D721Med (cell line): ENCODE results near the gene SAMD13.

Experiments
- DNase-seq: peaks from one replicate; pipeline ENCODE4 v3.0.0; 2011; ENCODE audit warnings: low spot score; ENCODE audit not compliant: insufficient read length
- FAIRE-seq: peaks from 2 replicates; lab custom pipeline; 2011; peaks lifted over from hg19 to GRCh38; lab: Jason Lieb, UNC
- CTCF ChIP-seq: IDR thresholded peaks from 2 replicates; pipeline ENCODE4 v1.5.1; 2012; ENCODE audit warnings: mild to moderate bottlenecking, control low read depth; ENCODE audit not compliant: insufficient read depth; ENCODE audit errors: missing control alignments

SAMD13 gene

DNA sequence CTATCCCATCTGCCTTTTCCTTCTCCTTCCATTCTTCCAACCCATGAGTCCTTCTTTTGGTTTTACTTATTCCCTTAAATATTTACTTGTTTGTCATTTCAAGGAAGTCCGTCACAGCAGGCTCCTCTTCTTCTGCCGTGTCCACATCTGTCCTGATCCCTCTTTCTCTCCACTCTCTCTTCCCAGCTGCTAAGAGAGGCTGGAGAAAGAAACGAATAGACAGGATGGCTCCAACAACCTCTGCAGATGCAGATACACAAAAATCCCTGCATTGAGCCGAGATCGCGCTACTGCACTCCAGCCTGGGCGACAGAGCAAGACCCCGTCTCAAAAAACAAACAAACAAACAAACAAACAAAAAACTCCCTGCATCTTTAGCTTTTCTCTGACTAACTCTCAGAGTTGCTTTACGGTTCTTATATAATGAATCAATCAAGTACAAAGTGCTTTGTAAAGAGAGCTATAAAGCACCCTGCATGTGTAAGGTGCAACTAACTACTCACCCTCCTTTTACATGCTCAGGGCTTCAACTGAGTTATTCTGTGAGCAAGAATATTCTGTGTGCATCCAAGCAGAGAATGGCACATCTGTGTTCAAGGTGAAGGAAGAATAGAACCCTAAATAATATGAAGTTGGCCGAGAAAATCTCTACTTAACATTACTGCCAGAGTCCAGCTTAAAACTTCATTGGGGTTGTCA, 3.8 kb upstream of the SAMD13 start:
- no peak for DNase-seq
- no peak for TF ChIP-seq CTCF
- no peak for FAIRE-seq

DNA sequence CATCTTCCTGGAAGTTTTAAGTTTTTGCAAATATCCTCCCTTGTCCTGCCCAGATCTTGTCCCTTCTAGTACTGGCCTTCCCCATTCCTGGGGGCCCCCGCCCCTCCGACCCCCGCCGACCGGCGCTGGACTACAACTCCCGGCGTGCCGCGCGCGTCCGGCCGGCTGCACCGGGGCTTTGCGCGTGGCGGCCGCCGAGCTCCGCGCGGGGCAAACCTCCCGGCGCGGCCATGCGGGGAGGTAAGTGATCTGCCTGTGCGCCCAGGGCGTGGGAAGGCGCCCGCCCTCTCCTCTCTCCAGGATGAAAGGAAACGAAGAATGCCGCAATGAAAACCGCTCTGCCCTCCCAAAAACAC, 3.2 kb upstream of the SAMD13 start:
- FAIRE-seq: no peak
- peak; percentile 57 for DNase-seq

GRCh38 chr1:84298684-84299535, 2.6 kb upstream of the SAMD13 start:
- FAIRE-seq (no peak), DNase-seq (peak; percentile 24)

More for the DNA sequence above, 3.2 kb upstream of the SAMD13 start:
- no peak for TF ChIP-seq CTCF

DNA sequence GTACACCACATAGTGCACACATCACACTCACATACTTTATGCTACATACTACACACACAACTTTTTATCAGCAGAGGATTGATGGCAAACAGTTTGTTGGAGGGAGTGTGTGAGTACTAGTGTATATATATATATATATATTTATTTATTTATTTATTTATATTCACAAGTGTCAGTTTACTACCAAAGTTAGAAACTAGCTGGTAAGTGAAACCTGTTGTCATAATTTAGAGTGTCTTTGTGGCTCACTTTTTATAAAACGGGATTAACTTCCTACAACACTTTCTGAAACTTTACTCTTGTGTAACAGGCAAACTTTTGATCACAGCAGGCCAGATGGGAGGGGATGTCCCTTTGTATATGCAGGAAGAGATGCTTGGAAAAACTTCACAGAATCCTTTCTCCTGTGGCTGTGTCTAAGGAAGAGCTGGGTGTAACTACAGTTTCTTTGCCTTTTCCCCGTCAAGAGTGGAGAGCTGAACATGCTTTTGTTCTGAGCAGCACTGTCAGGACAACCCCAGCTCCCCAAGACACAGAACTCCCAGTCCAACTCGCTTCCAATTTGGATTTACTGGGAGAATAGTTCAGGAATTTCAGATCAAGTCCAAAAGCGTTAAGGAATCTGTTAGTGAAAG, 1.9 kb upstream of the SAMD13 start:
- no peak for DNase-seq
- no peak for TF ChIP-seq CTCF
- no peak for FAIRE-seq

More at GRCh38 chr1:84298684-84299535, 2.6 kb upstream of the SAMD13 start:
- no peak for TF ChIP-seq CTCF

- TF ChIP-seq CTCF: no peak
- DNase-seq (no peak), FAIRE-seq (no peak)
Measured at GRCh38 chr1:84300501-84300900, 1.0 kb upstream of the SAMD13 start.

GRCh38 chr1:84301785-84302385, 377 bp downstream of the SAMD13 start:
- no peak for TF ChIP-seq CTCF
- FAIRE-seq: no peak
- no peak for DNase-seq
